ENCODE results near the gene GREB1.
"Not testable (repeated sequence)": the region's sequence is repeated elsewhere in the genome, so short reads cannot be mapped to it uniquely, and the experiment has no call there.

GREB1 gene

GRCh38 chr2:11659851-11660250 lies 126.0 kb downstream of the GREB1 start:
- no peak for TF ChIP-seq CTCF (IDR thresholded peaks at IDR 0.05; ENCODE audit: insufficient read depth, low read depth, low read length, missing control alignments)
- DNase-seq (ENCODE audit: low read depth) = no peak
- no peak overlapping the region for H3K4me3 ChIP-seq (ENCODE audit: low read length)

- DNase-seq (ENCODE audit: low read depth) = not testable (repeated sequence)
Measured at GRCh38 chr2:11660396-11660795, 126.6 kb downstream of the GREB1 start.

GRCh38 chr2:11661891-11662435 lies 128.1 kb downstream of the GREB1 start:
- no peak overlapping the region for H3K4me3 ChIP-seq (ENCODE audit: low read length)
- TF ChIP-seq CTCF (IDR thresholded peaks at IDR 0.05; ENCODE audit: insufficient read depth, low read depth, low read length, missing control alignments) = no peak
- no peak for DNase-seq (ENCODE audit: low read depth)

More at GRCh38 chr2:11660396-11660795, 126.6 kb downstream of the GREB1 start:
- not testable (repeated sequence) for H3K4me3 ChIP-seq (ENCODE audit: low read length)

DNA sequence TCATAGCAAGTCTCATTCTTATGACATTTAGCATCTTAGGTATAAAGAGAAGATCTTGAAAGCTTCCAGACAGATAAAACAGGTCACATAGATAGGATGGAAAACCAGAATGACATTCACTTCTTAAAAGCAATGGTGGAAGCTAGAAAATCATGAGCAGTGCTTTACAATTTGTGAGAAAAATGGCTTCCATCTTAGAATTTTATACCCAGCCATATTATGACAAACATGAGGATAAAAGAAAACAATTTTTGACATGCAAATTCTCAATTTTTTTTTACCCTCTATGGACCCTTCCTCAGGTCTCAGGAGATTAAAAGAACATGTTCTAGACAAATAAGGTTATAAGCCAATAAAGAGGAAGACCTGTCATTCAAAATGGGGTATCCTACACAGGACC lies 129.0 kb downstream of the GREB1 start:
- no peak for DNase-seq (ENCODE audit: low read depth)

GRCh38 chr2:11663427-11663826 lies 129.6 kb downstream of the GREB1 start:
- TF ChIP-seq CTCF (IDR thresholded peaks at IDR 0.05; ENCODE audit: insufficient read depth, low read depth, low read length, missing control alignments) = no peak
- DNase-seq (ENCODE audit: low read depth) = peak; percentile 26

More for the DNA sequence above, 129.0 kb downstream of the GREB1 start:
- TF ChIP-seq CTCF (IDR thresholded peaks at IDR 0.05; ENCODE audit: insufficient read depth, low read depth, low read length, missing control alignments) = no peak
- H3K4me3 ChIP-seq (ENCODE audit: low read length) = no peak overlapping the region

DNA sequence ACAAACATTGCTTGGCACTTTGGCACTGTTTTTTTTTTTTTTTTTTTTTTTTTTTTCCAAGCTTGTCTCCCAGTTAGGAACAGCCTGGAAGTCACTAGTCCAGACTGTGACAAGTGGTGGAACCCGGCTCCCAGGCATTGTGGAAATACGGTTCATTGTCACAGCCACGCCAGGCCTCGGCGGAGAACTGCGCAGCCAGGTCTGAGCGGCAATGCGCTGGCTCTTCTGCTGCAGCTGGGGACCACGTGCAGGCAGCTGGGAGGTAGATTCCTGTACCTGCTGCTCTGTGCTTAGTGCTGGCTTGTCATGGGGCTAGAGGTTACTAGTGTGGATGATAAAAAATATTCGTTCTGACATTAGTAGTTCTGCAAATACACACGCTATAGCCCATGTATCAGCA lies 131.2 kb downstream of the GREB1 start:
- H3K4me3 ChIP-seq (ENCODE audit: low read length) = no peak overlapping the region
- DNase-seq (ENCODE audit: low read depth) = no peak
- no peak for TF ChIP-seq CTCF (IDR thresholded peaks at IDR 0.05; ENCODE audit: insufficient read depth, low read depth, low read length, missing control alignments)

More at GRCh38 chr2:11663427-11663826, 129.6 kb downstream of the GREB1 start:
- H3K4me3 ChIP-seq (ENCODE audit: low read length) = no peak overlapping the region

GRCh38 chr2:11665510-11666362 lies 131.9 kb downstream of the GREB1 start:
- no peak for TF ChIP-seq CTCF (IDR thresholded peaks at IDR 0.05; ENCODE audit: insufficient read depth, low read depth, low read length, missing control alignments)
- no peak for DNase-seq (ENCODE audit: low read depth)
- no peak overlapping the region for H3K4me3 ChIP-seq (ENCODE audit: low read length)
